NCI-H1048 (cell line): ENCODE results near the gene SPAG9.

Experiments used
- DNase-seq: peaks from one replicate; lab custom pipeline; 2025; lab: John Stamatoyannopoulos, UW

Gene SPAG9

GRCh38 chr17:51120739-51121619 lies at the start of gene SPAG9:
Gene SPAG9 (minus strand): TSS chr17:51120868. CDS start chr17:51120656, 212 bp downstream.
- peak; percentile 90 for DNase-seq

- DNase-seq = no peak
These were observed 48.7 kb upstream of the SPAG9 start for GRCh38 chr17:51169340-51169739.

GRCh38 chr17:51166987-51167931 lies 46.6 kb upstream of the SPAG9 start:
- DNase-seq = no peak

GRCh38 chr17:51166198-51166986 lies 45.7 kb upstream of the SPAG9 start, which contains the start of gene NME2:
Gene NME2 (plus strand): TSS chr17:51166411. CDS start chr17:51166831, 420 bp downstream.
- DNase-seq = peak; percentile 52

GRCh38 chr17:51165680-51166197 lies 45.1 kb upstream of the SPAG9 start:
- no peak for DNase-seq

GRCh38 chr17:51164911-51165679 lies 44.4 kb upstream of the SPAG9 start:
- DNase-seq = no peak

- DNase-seq = no peak
These were observed 40.9 kb upstream of the SPAG9 start for GRCh38 chr17:51161541-51161940.

GRCh38 chr17:51159604-51160003 lies 38.9 kb upstream of the SPAG9 start:
- no peak for DNase-seq

- DNase-seq = no peak
These were observed 34.7 kb upstream of the SPAG9 start for GRCh38 chr17:51155416-51155815.

- DNase-seq = no peak
These were observed 33.5 kb upstream of the SPAG9 start for GRCh38 chr17:51154176-51154575.

GRCh38 chr17:51153210-51154072 lies 32.8 kb upstream of the SPAG9 start, which contains the start of gene NME1:
Gene NME1 (plus strand): TSS chr17:51153559. CDS start chr17:51155655, 2,096 bp downstream.
- DNase-seq = peak; percentile 90

- DNase-seq = no peak
These were observed 32.1 kb upstream of the SPAG9 start for GRCh38 chr17:51152766-51153209.

GRCh38 chr17:51150932-51151331 lies 30.3 kb upstream of the SPAG9 start:
- DNase-seq = no peak

GRCh38 chr17:51149163-51149562 lies 28.5 kb upstream of the SPAG9 start:
- no peak for DNase-seq

GRCh38 chr17:51147650-51148049 lies 27.0 kb upstream of the SPAG9 start:
- DNase-seq = no peak

GRCh38 chr17:51144266-51145022 lies 23.8 kb upstream of the SPAG9 start:
- no peak for DNase-seq

GRCh38 chr17:51142597-51142996 lies 21.9 kb upstream of the SPAG9 start:
- DNase-seq = no peak

GRCh38 chr17:51135956-51136355 lies 15.3 kb upstream of the SPAG9 start:
- DNase-seq = no peak

- no peak for DNase-seq
These were observed 12.7 kb upstream of the SPAG9 start for GRCh38 chr17:51133365-51133764.
